Skeletal muscle cell (primary cell): ENCODE measurements around the gene C4B.
"Not testable (repeated sequence)": the region's sequence is repeated elsewhere in the genome, so short reads cannot be mapped to it uniquely, and the experiment has no call there.

ENCODE experiments used
- DNase-seq: peaks from one replicate; pipeline ENCODE4 v3.0.0-alpha.2; 2010; ENCODE audit warnings: low read depth
- H3K4me3 ChIP-seq: 2 replicates; pipeline ENCODE4 v1.5.1; 2011; ENCODE audit warnings: low read depth, mild to moderate bottlenecking, control low read depth, low read length, moderate library complexity

The C4B gene

GRCh38 chr6:32014547-32014946 is at the start of gene C4B:
C4B (plus strand) TSS chr6:32014795; CDS start chr6:32014846, 51 bp downstream.
- H3K4me3 ChIP-seq, DNase-seq: not testable (repeated sequence)

- DNase-seq: no peak
- no peak overlapping the region for H3K4me3 ChIP-seq
Measured at GRCh38 chr6:31965700-31966099, 48.9 kb upstream of the C4B start.

GRCh38 chr6:31966506-31966905 is 48.1 kb upstream of the C4B start:
- no peak overlapping the region for H3K4me3 ChIP-seq
- DNase-seq: no peak

- no peak overlapping the region for H3K4me3 ChIP-seq
- no peak for DNase-seq
Measured at GRCh38 chr6:31966997-31967925, 47.3 kb upstream of the C4B start.

- H3K4me3 ChIP-seq: no peak overlapping the region
Measured at GRCh38 chr6:31967926-31968320, 46.7 kb upstream of the C4B start.

GRCh38 chr6:31968326-31968725 is 46.3 kb upstream of the C4B start:
- H3K4me3 ChIP-seq: no peak overlapping the region
- no peak for DNase-seq

More at GRCh38 chr6:31967926-31968320, 46.7 kb upstream of the C4B start:
- DNase-seq: no peak

- no peak overlapping the region for H3K4me3 ChIP-seq
- DNase-seq: no peak
Measured at GRCh38 chr6:31968791-31969711, 45.5 kb upstream of the C4B start.

- DNase-seq: no peak
- peak overlapping the region; percentile 92 for H3K4me3 ChIP-seq
Measured at GRCh38 chr6:31969712-31970603, 44.6 kb upstream of the C4B start.

- H3K4me3 ChIP-seq: peak overlapping the region; percentile 92
- DNase-seq: no peak
Measured at GRCh38 chr6:31970604-31971271, 43.9 kb upstream of the C4B start.

- peak overlapping the region; percentile 92 for H3K4me3 ChIP-seq
- no peak for DNase-seq
Measured at GRCh38 chr6:31971279-31971992, 43.2 kb upstream of the C4B start.

GRCh38 chr6:31971993-31972708 is 42.4 kb upstream of the C4B start, which contains the start of gene DXO:
DXO (minus strand) TSS chr6:31972138; CDS start chr6:31971675, 463 bp downstream.
- DNase-seq: peak; percentile 96
- peak within 1 kb of the TSS; percentile 92 for H3K4me3 ChIP-seq

- peak overlapping the region; percentile 92 for H3K4me3 ChIP-seq
- no peak for DNase-seq
Measured at GRCh38 chr6:31972709-31973350, 41.8 kb upstream of the C4B start.

GRCh38 chr6:31976065-31976464 is 38.5 kb upstream of the C4B start:
- DNase-seq, H3K4me3 ChIP-seq: not testable (repeated sequence)

- H3K4me3 ChIP-seq: no peak overlapping the region
- no peak for DNase-seq
Measured at GRCh38 chr6:31977816-31978431, 36.7 kb upstream of the C4B start.

GRCh38 chr6:31978831-31979230 is 35.8 kb upstream of the C4B start:
- H3K4me3 ChIP-seq: no peak overlapping the region
- DNase-seq: no peak

- no peak for DNase-seq
- H3K4me3 ChIP-seq: no peak overlapping the region
Measured at GRCh38 chr6:31979238-31979898, 35.2 kb upstream of the C4B start.
